MCF 10A (cell line): ENCODE measurements around the gene CASP3. TPM values are rescaled to one million over a fixed set of nuclear protein-coding genes. Genes with fewer than 3 reads are reported as not detected.

Source experiments
- Bru-seq: library from RNA; stranded (reverse); fragments of 400-500 nt; gene quantifications from one replicate; lab custom pipeline; 2021; lab: Mats Ljungman, UMichigan
- BruChase-seq, 2 experiments: library from RNA; stranded (reverse); fragments of 400-500 nt; gene quantifications; one replicate each; lab custom pipeline; 2021; lab: Mats Ljungman, UMichigan
- BruUV-seq: library from RNA; stranded (reverse); fragments of 400-500 nt; replicated peaks from 2 replicates; lab custom pipeline; 2021; lab: Mats Ljungman, UMichigan
- CTCF ChIA-PET: fragments of 300-600 bp; sonication (Branson Sonifier 250); formaldehyde crosslinking; extraction: SDS; loops from one replicate; lab custom pipeline; 2021; ENCODE audit warnings: antibody characterized with exemption, inconsistent platforms; lab: Yijun Ruan, JAX
- POLR2A ChIA-PET: fragments of 300-600, 350-650 bp; sonication (Branson Sonifier 250); formaldehyde crosslinking; extraction: SDS; loops from one replicate; lab custom pipeline; 2020; ENCODE audit warnings: antibody characterized with exemption, inconsistent platforms; lab: Yijun Ruan, JAX
- DNase-seq: peaks from one replicate; pipeline ENCODE4 v3.0.0-alpha.2; 2018; ENCODE audit not compliant: unreplicated experiment
- H3K27ac Mint-ChIP-seq: one replicate; pipeline ENCODE4 v1.8.0; 2022; ENCODE audit warnings: mild to moderate bottlenecking, low read depth, mixed read lengths; ENCODE audit not compliant: unreplicated experiment
- H3K27me3 Mint-ChIP-seq: one replicate; pipeline ENCODE4 v1.8.0; 2022; ENCODE audit warnings: mixed read lengths; ENCODE audit not compliant: insufficient read depth, unreplicated experiment
- H3K36me3 Mint-ChIP-seq: one replicate; pipeline ENCODE4 v1.8.0; 2022; ENCODE audit warnings: mild to moderate bottlenecking, moderate library complexity, mixed read lengths; ENCODE audit not compliant: insufficient read depth, unreplicated experiment
- H3K4me1 Mint-ChIP-seq: one replicate; pipeline ENCODE4 v1.8.0; 2022; ENCODE audit warnings: mixed read lengths; ENCODE audit not compliant: insufficient read depth, unreplicated experiment
- H3K4me3 Mint-ChIP-seq: one replicate; pipeline ENCODE4 v1.8.0; 2022; ENCODE audit warnings: mild to moderate bottlenecking, moderate library complexity, mixed read lengths; ENCODE audit not compliant: unreplicated experiment
- H3K9me3 Mint-ChIP-seq: one replicate; pipeline ENCODE4 v1.8.0; 2022; ENCODE audit warnings: mixed read lengths; ENCODE audit not compliant: unreplicated experiment
- intact Hi-C: fragments of 100-400 bp; cut with micrococcal nuclease; formaldehyde crosslinking; loops from 2 replicates; pipeline ENCODE4 v1.14.1; 2022
- long read RNA-seq: library from polyadenylated mRNA; stranded (forward); transcript quantifications from one replicate; pipeline ENCODE4 v2.0.0, GENCODE V29; 2022
- total RNA-seq: library from RNA; stranded (reverse); gene quantifications from 2 replicates; pipeline ENCODE4 v1.2.3, GENCODE V29; 2022
- TF ChIP-seq, protein P1 (sequence below): fragments of 200-600 bp; IDR thresholded peaks from one replicate; pipeline ENCODE4 v1.8.0; 2022; ENCODE audit warnings: antibody characterized with exemption, mild to moderate bottlenecking; ENCODE audit not compliant: unreplicated experiment

The CASP3 gene
- total RNA-seq = 27.4 and 28.6 TPM in 2 replicates
- Bru-seq, nascent RNA = percentile 86 among the genes with signal in this experiment
- percentile 90 among the genes with signal in this experiment for BruChase-seq, experiment 1, labeled RNA remaining after a 6-hour chase
- BruChase-seq, experiment 2, labeled RNA remaining after a 2-hour chase = percentile 91 among the genes with signal in this experiment
- long read RNA-seq, transcript CASP3-206 (7 exons, 2,540 nt) = major isoform, 75 of 131 reads
- long read RNA-seq, transcript CASP3-201 (8 exons, 2,673 nt) = minor isoform, 29 of 131 reads
- long read RNA-seq, partial matches to known transcripts = 5 of 131 reads
- long read RNA-seq, other reads (novel, unspliced or antisense) = 20 of 131 reads

DNA sequence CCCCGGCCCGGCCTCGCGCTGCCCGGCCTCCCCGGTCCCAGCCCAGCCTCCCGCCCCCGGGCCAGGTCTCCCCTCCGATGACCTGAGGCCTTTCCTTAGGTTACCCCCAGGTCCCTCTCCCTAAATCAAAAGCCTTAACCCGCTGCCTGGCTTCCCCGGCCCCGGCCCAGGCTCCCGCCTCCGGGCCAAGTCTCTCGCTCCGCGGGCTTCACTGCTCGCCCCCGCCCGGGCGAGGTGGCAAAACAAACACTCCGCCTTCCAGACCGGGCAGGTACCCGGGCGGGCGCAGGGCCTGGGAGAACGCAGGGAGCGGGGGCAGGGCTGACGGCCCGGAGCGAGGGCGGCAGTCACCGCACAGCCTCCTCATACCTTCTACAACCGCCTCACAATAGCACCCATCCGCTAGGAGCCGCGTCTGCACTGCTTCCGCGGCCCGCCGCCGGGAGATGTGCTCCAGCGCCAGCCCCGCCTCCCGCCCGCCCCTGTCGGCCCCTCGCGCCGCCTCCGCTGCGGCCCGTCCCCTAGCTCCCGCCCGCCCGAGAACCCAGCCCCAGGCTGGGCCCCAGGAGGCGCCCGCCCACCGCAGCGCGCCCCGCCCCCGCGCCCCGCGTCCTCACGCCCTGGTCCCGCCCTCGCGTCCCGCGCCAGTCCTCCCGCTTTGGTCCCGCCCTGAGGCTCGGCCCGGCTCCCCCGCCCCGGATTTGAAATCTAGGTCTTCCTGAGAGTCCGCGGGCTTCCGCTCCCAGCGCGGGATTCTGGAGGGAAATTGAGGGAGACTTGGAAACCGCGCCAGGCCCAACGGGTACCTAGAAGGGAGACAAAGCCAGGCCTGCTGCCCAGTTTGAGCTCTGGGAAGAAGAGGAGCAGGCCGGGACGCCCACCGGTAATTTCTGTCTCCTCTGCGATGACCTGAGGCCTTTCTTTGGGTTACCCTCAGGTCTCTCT is at the start of gene CASP3, which contains the start of gene PRIMPOL:
TSS of gene CASP3 (minus strand) at position 422 of the 945 bp plus-strand sequence. CDS start 10,994 bp downstream, outside the sequence.
TSS of gene PRIMPOL (plus strand) at position 713 of the 945 bp plus-strand sequence. CDS start 7,403 bp downstream, outside the sequence.
- TF ChIP-seq, protein P1, sequence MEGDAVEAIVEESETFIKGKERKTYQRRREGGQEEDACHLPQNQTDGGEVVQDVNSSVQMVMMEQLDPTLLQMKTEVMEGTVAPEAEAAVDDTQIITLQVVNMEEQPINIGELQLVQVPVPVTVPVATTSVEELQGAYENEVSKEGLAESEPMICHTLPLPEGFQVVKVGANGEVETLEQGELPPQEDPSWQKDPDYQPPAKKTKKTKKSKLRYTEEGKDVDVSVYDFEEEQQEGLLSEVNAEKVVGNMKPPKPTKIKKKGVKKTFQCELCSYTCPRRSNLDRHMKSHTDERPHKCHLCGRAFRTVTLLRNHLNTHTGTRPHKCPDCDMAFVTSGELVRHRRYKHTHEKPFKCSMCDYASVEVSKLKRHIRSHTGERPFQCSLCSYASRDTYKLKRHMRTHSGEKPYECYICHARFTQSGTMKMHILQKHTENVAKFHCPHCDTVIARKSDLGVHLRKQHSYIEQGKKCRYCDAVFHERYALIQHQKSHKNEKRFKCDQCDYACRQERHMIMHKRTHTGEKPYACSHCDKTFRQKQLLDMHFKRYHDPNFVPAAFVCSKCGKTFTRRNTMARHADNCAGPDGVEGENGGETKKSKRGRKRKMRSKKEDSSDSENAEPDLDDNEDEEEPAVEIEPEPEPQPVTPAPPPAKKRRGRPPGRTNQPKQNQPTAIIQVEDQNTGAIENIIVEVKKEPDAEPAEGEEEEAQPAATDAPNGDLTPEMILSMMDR = no peak
- H3K4me3 Mint-ChIP-seq = peak within 1 kb of the TSS; percentile 81
- peak within 1 kb of the TSS; percentile 78 for H3K27ac Mint-ChIP-seq
- DNase-seq = peak; percentile 94
- ChIA-PET CTCF (interaction anchor here (0.6 to 1.3 kb wide), 10 partner anchors 17 to 485 kb away, joined by 3 to 6 read pairs (median 3); no protein-coding TSS in a partner anchor), POLR2A (interaction anchor here (0.6 to 4.3 kb wide), 26 partner anchors 10 to 723 kb away, joined by 3 to 53 read pairs (median 4); partner anchors contain the start of genes CENPU and IRF2)
- H3K4me1 Mint-ChIP-seq = peaks cover 37% of the 10 kb centered on the region
- intact Hi-C loops = loop anchor here (1.0 to 10.0 kb wide), 8 partner anchors 40 to 448 kb away; partner anchors contain the start of genes CENPU and IRF2
- H3K36me3 Mint-ChIP-seq = peaks cover 7% of the 10 kb centered on the region
- no peaks in the 10 kb centered on the region for H3K27me3 Mint-ChIP-seq
- no peaks in the 10 kb centered on the region for H3K9me3 Mint-ChIP-seq
- BruUV-seq = no TSS peak

GRCh38 chr4:184697956-184698355 is 48.7 kb upstream of the CASP3 start:
- Mint-ChIP-seq H3K27ac (no peak overlapping the region), H3K9me3 (no peaks in the 10 kb centered on the region), H3K27me3 (no peaks in the 10 kb centered on the region), H3K4me3 (no peak overlapping the region), H3K4me1 (peaks cover 10% of the 10 kb centered on the region), H3K36me3 (peaks cover 47% of the 10 kb centered on the region)
- ChIA-PET POLR2A (interaction anchor here (0.6 to 2.7 kb wide), 3 partner anchors 10 to 363 kb away, joined by 3 to 13 read pairs (median 4); partner anchors contain the start of gene CENPU), CTCF (interaction anchor here (0.7 to 1.4 kb wide), 2 partner anchors 21 to 47 kb away, joined by 3 to 8 read pairs; no protein-coding TSS in a partner anchor)
- intact Hi-C loops = no loop called here
- TF ChIP-seq, protein P1 = no peak
- no TSS peak for BruUV-seq
- DNase-seq = no peak

DNA sequence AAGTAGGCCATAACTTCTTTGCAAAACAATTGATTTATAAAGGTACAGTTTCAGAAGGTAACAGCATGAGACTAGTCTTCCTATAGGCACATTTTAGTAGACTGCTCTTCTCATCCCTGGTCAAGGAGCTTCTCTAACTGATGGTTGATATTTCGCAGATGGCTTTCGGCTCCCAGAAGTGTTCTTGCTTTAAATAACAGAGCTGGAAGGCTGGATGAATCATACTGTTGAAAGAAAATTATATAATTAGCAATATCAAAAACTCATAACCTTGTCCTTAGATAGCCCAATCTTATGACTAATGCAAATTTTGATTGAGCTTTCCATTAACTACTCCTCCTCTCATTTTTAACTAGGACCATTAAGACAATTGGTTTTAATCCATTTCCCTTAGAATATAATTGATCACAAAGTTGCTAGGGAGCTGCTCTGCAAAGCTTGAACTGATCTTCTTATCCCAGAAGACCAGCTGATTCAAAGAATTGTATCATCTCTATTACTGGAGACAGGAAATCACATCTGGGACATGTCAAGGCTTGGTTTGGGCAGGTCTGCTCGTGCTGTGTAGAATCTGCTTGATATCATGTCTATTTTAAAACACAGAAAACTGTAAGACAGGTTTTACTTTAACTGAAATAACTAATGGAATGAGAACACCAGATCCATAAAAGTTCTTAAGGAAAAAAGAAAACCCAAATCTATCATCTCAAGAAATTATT is 46.1 kb upstream of the CASP3 start:
- intact Hi-C loops = no loop called here
- H3K27ac Mint-ChIP-seq = peak overlapping the region; percentile 61
- H3K4me1 Mint-ChIP-seq = peaks cover 10% of the 10 kb centered on the region
- peaks cover 58% of the 10 kb centered on the region for H3K36me3 Mint-ChIP-seq
- H3K4me3 Mint-ChIP-seq = no peak overlapping the region
- CTCF ChIA-PET = interaction anchor here (0.6 kb wide), 1 partner anchor 241 kb away, joined by 3 read pairs; no protein-coding TSS in a partner anchor
- peak; percentile 26 for DNase-seq
- BruUV-seq = TSS peak; percentile 43
- POLR2A ChIA-PET = interaction anchor here (0.5 to 2.7 kb wide), 10 partner anchors 10 to 119 kb away, joined by 3 to 15 read pairs (median 5); partner anchors contain the start of genes CASP3, CENPU and PRIMPOL
- H3K9me3 Mint-ChIP-seq = no peaks in the 10 kb centered on the region
- H3K27me3 Mint-ChIP-seq = no peaks in the 10 kb centered on the region
- TF ChIP-seq, protein P1 = no peak
